ENCODE measurements around the gene POFUT2. TPM values are rescaled to one million over a fixed set of nuclear protein-coding genes. Genes with fewer than 3 reads are reported as not detected.
A peak's percentile ranks its signal among the peaks of the same experiment; 100 is the strongest.

Gene POFUT2
- total RNA-seq, 1 donor from 2014 or later = 31.9 TPM

DNA sequence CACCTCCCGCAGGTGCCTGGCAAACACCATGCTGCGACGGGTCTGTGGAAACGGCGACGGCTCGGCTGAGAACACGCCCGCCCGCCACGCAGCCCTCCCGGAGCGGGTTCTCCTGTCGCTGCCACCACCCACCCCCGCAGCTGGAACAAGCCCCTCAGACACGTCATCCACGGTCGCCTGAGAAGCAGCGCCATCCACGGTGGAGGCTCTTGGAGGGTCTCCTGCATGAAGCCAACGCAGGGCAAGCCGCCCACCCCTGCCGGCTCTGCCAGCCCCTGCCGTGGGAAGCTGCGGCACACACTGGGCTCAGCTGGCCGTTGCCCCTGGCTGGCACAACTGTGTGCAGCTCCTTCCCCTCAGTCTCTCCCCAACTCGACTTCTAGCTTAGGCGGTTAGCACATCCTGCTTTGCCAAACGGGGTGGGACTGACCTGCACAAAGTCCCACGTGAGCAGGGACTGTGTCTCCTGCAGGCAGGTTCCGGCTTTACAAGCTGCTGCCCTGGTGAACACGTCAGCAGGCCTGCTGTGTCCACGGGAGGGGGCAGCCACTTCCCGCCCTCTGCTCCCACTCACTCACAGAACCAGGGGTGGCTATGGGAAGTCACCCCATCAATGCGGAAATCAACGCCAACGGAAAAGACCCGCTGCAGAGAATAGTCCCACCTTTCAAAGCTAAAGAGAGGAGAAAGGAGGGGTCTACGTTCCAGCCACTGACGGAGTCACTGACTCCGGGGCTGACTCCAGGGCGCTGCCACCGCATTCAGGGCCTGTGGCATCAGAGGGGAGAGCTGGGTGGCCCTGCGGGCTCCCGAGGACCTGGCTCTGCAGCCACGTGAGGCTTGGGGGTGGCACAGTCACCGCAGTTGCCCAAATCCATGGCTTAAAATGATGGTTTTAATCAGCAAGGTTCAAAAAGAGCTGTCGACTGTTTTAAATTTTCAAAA lies 10.3 kb downstream of the POFUT2 start:
- Mint-ChIP-seq H3K27ac (ENCODE audit: unreplicated experiment) (no peak overlapping the region), H3K36me3 (ENCODE audit: unreplicated experiment) (peaks cover 6% of the 10 kb centered on the region), H3K27me3 (ENCODE audit: unreplicated experiment) (peaks cover 14% of the 10 kb centered on the region), H3K4me3 (ENCODE audit: unreplicated experiment) (no peak overlapping the region), H3K9me3 (ENCODE audit: unreplicated experiment) (peaks cover 14% of the 10 kb centered on the region), H3K4me1 (ENCODE audit: low read depth, unreplicated experiment) (peaks cover 23% of the 10 kb centered on the region)
- TF ChIP-seq, protein P1, sequence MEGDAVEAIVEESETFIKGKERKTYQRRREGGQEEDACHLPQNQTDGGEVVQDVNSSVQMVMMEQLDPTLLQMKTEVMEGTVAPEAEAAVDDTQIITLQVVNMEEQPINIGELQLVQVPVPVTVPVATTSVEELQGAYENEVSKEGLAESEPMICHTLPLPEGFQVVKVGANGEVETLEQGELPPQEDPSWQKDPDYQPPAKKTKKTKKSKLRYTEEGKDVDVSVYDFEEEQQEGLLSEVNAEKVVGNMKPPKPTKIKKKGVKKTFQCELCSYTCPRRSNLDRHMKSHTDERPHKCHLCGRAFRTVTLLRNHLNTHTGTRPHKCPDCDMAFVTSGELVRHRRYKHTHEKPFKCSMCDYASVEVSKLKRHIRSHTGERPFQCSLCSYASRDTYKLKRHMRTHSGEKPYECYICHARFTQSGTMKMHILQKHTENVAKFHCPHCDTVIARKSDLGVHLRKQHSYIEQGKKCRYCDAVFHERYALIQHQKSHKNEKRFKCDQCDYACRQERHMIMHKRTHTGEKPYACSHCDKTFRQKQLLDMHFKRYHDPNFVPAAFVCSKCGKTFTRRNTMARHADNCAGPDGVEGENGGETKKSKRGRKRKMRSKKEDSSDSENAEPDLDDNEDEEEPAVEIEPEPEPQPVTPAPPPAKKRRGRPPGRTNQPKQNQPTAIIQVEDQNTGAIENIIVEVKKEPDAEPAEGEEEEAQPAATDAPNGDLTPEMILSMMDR (IDR thresholded peaks at IDR 0.05; ENCODE audit: partially characterized antibody, unreplicated experiment) = no peak
- DNase-seq = no peak

DNA sequence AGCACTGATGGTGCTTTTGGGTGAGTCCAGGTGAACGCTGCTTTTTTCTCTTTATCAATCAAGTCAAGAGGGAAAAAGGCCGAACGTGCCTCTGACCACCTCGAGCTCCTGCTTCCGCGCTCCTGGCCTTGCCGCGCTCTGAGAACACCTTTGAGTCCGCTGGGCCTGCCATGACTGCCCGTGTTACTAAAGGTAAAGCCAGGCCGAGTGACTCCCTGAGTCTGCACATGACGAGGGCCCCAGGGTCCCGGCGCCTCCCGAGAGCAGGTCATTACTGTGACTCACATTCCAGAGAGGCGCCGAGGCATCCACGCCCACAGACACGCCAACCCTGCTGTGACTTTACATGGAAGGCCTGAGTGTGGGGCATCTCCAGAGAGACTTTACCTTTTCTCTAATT lies 11.1 kb downstream of the POFUT2 start:
- Mint-ChIP-seq H3K4me3 (ENCODE audit: unreplicated experiment) (no peak overlapping the region), H3K36me3 (ENCODE audit: unreplicated experiment) (peaks cover 6% of the 10 kb centered on the region), H3K9me3 (ENCODE audit: unreplicated experiment) (peaks cover 12% of the 10 kb centered on the region), H3K27me3 (ENCODE audit: unreplicated experiment) (peaks cover 13% of the 10 kb centered on the region), H3K4me1 (ENCODE audit: low read depth, unreplicated experiment) (peaks cover 19% of the 10 kb centered on the region), H3K27ac (ENCODE audit: unreplicated experiment) (no peak overlapping the region)
- TF ChIP-seq, protein P1 (IDR thresholded peaks at IDR 0.05; ENCODE audit: partially characterized antibody, unreplicated experiment) = no peak
- no peak for DNase-seq

DNA sequence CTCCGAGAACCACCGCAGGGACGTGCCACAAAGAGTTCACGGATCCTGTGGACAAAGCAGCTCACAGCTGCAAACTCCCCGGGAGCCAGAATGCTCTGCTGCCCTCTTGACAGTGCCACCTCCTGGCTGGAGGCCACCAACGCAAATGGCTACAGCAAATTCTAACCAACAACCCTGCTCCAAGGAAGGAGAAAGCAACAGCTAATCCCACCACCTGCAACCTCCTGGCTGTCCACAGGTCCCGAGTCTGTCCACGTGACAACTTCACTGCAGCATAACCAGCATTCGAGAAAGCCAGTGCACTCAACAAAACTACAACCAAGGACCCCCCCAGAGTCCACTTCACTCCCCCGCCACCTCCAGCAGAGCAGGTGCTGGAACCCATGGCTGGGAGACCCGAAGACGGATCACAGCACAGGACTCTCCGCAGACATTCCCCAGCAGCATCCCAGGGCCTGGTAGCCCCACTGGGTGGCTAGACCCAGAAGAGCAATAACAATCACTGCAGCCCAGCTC lies 17.3 kb downstream of the POFUT2 start:
- H3K27ac Mint-ChIP-seq (ENCODE audit: unreplicated experiment) = no peak overlapping the region
- H3K4me1 Mint-ChIP-seq (ENCODE audit: low read depth, unreplicated experiment) = no peaks in the 10 kb centered on the region
- H3K4me3 Mint-ChIP-seq (ENCODE audit: unreplicated experiment) = no peak overlapping the region
- H3K9me3 Mint-ChIP-seq (ENCODE audit: unreplicated experiment) = peaks cover 14% of the 10 kb centered on the region
- no peaks in the 10 kb centered on the region for H3K27me3 Mint-ChIP-seq (ENCODE audit: unreplicated experiment)
- H3K36me3 Mint-ChIP-seq (ENCODE audit: unreplicated experiment) = peaks cover 14% of the 10 kb centered on the region
- DNase-seq = no peak
- TF ChIP-seq, protein P1 (IDR thresholded peaks at IDR 0.05; ENCODE audit: partially characterized antibody, unreplicated experiment) = no peak

DNA sequence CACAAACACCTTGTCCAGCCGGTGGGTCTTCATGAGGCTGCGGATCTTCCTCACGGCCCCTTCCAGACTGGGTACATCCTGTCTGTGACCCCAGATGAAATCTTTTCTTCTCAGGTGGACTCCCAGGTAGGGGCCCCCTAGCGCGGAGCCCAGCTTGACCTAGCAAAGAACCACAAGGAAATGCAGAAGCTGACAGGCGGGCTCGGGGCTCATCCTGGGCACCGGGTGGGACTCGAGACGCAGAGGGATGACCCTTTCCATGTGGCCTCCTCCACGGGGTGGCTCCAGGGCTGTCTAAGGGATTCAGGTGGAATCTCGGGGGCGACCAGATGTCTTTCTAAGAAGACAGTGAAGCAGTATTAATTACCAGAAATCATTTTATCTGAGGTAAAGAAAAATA lies 17.8 kb downstream of the POFUT2 start:
- Mint-ChIP-seq H3K4me1 (ENCODE audit: low read depth, unreplicated experiment) (no peaks in the 10 kb centered on the region), H3K4me3 (ENCODE audit: unreplicated experiment) (no peak overlapping the region), H3K9me3 (ENCODE audit: unreplicated experiment) (peaks cover 14% of the 10 kb centered on the region), H3K36me3 (ENCODE audit: unreplicated experiment) (peaks cover 14% of the 10 kb centered on the region), H3K27me3 (ENCODE audit: unreplicated experiment) (no peaks in the 10 kb centered on the region), H3K27ac (ENCODE audit: unreplicated experiment) (no peak overlapping the region)
- no peak for DNase-seq
- TF ChIP-seq, protein P1 (IDR thresholded peaks at IDR 0.05; ENCODE audit: partially characterized antibody, unreplicated experiment) = no peak

DNA sequence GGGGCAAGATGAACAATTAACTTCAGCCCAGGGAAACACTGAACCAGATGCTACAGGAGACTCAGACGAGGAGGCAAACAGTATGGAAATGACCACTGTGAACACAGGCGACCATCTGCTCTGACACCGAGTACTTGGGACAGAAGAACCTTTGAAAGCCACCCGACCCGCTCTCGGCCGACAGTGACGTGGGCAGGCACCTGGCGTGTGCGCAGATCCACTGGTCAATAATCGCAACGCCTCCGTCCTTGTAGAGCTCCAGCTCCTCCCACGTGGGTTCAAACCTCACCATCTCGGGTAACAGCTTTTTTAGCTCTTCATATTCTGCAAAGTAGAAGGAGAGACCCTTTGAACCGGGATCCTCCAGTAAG lies 20.3 kb downstream of the POFUT2 start:
- Mint-ChIP-seq H3K4me3 (ENCODE audit: unreplicated experiment) (no peak overlapping the region), H3K27ac (ENCODE audit: unreplicated experiment) (peak overlapping the region; percentile 28), H3K36me3 (ENCODE audit: unreplicated experiment) (peaks cover 14% of the 10 kb centered on the region), H3K27me3 (ENCODE audit: unreplicated experiment) (peaks cover 4% of the 10 kb centered on the region), H3K4me1 (ENCODE audit: low read depth, unreplicated experiment) (peaks cover 3% of the 10 kb centered on the region), H3K9me3 (ENCODE audit: unreplicated experiment) (peaks cover 14% of the 10 kb centered on the region)
- TF ChIP-seq, protein P1 (IDR thresholded peaks at IDR 0.05; ENCODE audit: partially characterized antibody, unreplicated experiment) = no peak
- DNase-seq = no peak

Data from glutamatergic neuron (in vitro differentiated cells).